GM18499 (cell line): ENCODE data around the gene DVL1.

Experiments used
- ATAC-seq: cut with Tn5 transposase; IDR thresholded peaks from one replicate; pipeline ENCODE4 v1.9.1; 2021; ENCODE audit warnings: moderate number of reproducible peaks; ENCODE audit not compliant: insufficient read depth, unreplicated experiment

The DVL1 gene

DNA sequence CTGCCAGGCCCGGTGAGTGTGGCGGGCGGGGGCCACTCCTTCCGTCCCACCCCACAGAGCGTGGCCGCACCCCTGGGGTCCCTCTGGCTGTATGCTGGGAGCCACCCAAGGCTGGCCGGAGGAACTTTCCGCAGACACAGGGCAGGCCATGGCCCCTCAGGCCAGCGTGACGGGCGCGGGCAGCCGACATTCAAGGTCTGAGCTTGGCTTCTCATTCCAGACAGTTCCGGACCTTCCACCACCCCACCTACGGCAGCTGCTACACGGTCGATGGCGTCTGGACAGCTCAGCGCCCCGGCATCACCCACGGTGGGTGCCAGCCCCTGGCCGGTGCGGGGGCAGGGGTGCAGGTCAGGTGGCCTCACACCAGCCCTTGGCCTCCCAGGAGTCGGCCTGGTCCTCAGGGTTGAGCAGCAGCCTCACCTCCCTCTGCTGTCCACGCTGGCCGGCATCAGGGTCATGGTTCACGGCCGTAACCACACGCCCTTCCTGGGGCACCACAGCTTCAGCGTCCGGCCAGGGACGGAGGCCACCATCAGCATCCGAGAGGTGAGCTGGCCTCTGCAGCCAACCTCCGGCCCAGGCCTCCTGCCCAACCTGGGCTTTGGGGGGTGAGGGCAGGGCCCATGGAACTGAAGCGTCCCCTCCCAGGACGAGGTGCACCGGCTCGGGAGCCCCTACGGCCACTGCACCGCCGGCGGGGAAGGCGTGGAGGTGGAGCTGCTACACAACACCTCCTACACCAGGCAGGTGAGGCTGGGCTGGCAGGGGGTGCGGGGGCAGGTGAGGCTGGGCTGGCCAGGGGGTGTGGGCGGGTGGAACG is 61.7 kb downstream of the DVL1 start:
- ATAC-seq = no peak

DNA sequence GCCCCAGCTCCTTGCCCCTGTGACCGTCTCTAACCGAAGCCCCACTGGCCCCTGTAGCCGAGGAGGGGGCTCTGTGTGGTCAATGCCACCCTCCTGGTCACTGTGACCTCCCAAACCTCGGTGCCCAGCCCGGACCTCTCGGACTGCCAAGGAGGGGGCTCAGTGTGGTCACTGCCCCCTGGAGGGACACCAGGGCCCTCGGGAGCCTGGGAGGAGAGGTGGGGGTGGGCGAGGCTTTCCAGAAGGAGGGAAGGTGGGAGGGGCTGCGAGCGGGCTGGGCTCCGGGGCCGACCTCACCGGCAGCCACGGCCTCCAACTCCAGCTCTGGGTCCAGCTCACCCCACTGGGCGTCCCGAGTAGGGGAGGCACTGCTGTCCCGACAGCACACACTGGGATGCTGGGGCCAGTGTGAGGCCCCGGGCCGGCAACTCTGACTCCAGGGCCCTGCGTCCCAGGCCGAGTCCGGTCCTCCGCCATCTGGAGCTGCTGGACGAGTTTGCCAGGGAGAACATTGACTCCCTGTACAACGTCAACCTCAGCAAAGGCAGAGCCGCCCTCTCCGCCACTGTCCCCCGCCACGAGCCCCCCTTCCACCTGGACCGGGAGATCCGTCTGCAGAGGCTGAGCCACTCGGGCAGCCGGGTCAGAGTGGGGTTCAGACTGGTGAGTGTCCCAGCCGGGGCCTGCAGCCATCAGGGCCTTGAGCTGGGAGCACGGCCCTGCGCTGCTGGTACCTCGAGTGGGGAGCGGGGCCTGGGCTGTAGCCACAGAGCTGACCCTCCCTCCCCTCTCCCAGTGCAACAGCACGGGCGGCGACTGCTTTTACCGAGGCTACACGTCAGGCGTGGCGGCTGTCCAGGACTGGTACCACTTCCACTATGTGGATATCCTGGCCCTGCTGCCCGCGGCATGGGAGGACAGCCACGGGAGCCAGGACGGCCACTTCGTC is 62.6 kb downstream of the DVL1 start:
- ATAC-seq = no peak

DNA sequence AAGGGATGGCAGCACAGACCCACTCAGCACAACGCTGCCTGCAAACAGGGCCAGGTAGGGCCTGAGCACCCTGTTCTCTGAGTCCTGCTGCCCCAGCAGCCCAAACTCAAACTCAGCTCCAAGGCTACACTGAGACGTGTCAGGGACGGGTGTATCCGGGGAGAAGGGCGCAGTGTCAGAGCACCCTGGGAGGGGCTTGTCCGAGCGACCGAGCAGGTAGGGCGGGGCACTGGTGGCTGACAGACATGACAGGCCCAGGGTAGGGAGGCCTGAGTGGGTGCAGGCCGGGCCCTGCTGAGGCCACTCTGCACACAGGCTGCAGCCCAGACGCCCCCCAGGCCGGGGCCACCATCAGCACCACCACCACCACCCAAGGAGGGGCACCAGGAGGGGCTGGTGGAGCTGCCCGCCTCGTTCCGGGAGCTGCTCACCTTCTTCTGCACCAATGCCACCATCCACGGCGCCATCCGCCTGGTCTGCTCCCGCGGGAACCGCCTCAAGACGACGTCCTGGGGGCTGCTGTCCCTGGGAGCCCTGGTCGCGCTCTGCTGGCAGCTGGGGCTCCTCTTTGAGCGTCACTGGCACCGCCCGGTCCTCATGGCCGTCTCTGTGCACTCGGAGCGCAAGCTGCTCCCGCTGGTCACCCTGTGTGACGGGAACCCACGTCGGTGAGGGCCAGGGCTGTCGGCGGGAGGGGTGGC is 63.5 kb downstream of the DVL1 start:
- ATAC-seq = no peak
